Ectodermal cell (in vitro differentiated cells): ENCODE measurements around the gene TMPRSS2.

Experiments
- H3K27ac ChIP-seq: 2 replicates; pipeline ENCODE4 v1.7.0; 2013; ENCODE audit warnings: mild to moderate bottlenecking, low read depth, low read length; ENCODE audit not compliant: insufficient read depth, poor library complexity, severe bottlenecking
- H3K27me3 ChIP-seq: 2 replicates; pipeline ENCODE4 v1.7.0; 2013; ENCODE audit warnings: mild to moderate bottlenecking, low read length; ENCODE audit not compliant: insufficient read depth, control insufficient read depth, poor library complexity, severe bottlenecking
- H3K36me3 ChIP-seq: one replicate; pipeline ENCODE4 v1.7.0; 2013; ENCODE audit warnings: low read length; ENCODE audit not compliant: control insufficient read depth, insufficient read depth
- H3K4me1 ChIP-seq: one replicate; pipeline ENCODE4 v1.7.0; 2013; ENCODE audit warnings: low read length; ENCODE audit not compliant: control insufficient read depth, insufficient read depth
- H3K4me3 ChIP-seq: 2 replicates; pipeline ENCODE4 v1.7.0; 2013; ENCODE audit warnings: low read depth, low read length, control low read depth; ENCODE audit not compliant: insufficient read depth
- H3K9me3 ChIP-seq: 2 replicates; pipeline ENCODE4 v1.7.0; 2013; ENCODE audit warnings: mild to moderate bottlenecking, low read length, moderate library complexity; ENCODE audit not compliant: control insufficient read depth
- WGBS, 2 experiments: methylation state at CpG; one replicate each; pipeline ENCODE4 v1.1.7; 2013; ENCODE audit warnings: missing lambda C conversion rate in 2 of 2; 5-methylcytosine and 5-hydroxymethylcytosine counted together

TMPRSS2 gene

DNA sequence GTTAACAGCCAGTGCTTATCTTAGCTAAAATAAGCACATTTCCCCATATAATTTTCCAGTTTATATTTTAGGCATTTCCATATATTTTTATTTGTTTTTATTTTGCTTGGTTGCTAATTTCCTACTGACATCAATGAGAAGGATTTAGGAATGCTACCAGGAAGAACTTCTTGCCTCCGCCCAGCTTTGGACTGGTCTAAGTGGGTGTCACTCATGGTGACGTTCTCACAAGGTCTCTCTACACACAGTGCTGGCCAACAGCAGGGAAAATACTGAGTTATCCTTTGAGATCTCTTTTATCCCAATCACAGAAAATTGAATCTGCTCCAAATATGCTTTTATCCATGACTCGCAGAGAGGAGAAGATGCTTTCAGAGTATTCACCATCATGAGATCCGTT lies 68.7 kb downstream of the TMPRSS2 start:
- WGBS, 2 experiments = 82 to 85% methylated on average over 4 of the region's 4 CpGs
- Histone ChIP-seq H3K27me3 (no peaks in the 10 kb centered on the region), H3K27ac (no peak overlapping the region), H3K4me3 (no peak overlapping the region), H3K4me1 (no peaks in the 10 kb centered on the region), H3K9me3 (no peaks in the 10 kb centered on the region), H3K36me3 (no peaks in the 10 kb centered on the region)

DNA sequence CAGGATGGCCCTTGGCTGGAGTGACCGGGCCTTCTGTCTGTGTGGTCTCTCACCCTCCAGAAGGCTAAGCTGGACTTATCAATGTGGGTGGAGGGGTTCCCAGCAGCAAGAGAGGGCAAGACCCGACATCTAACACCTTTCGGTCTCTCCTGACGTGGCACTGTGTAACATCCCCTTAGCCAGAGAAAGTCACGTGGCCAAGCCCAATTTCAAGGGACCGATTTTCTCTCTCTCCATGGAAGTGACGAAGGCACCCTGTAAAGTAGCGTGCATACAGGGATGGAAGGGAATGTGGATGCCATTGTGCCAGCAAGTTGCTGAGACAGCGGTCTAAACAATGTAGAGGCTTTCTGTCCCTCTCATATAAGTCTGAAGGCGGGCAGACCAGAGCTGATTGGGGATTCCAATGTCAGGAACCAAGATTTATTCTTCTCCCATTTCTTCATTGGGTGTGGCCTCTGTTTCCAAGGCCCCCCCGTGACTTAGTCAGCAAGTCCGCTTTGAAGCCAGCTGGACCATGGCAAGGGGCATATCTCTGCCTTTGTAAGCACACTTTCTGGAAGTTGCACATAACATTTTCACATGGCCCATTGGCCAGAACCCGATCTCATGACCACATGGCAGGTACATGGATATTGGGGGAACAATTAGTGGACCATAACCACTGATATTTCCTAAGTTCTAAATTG lies 69.4 kb downstream of the TMPRSS2 start:
- no peaks in the 10 kb centered on the region for H3K27me3 ChIP-seq
- H3K9me3 ChIP-seq = no peaks in the 10 kb centered on the region
- no peaks in the 10 kb centered on the region for H3K36me3 ChIP-seq
- H3K4me3 ChIP-seq = no peak overlapping the region
- no peak overlapping the region for H3K27ac ChIP-seq
- no peaks in the 10 kb centered on the region for H3K4me1 ChIP-seq
- 95 to 96% methylated on average over 13 of the region's 13 CpGs for WGBS, 2 experiments

GRCh38 chr21:41437729-41438128 lies 70.2 kb downstream of the TMPRSS2 start:
- H3K36me3 ChIP-seq = no peaks in the 10 kb centered on the region
- no peak overlapping the region for H3K4me3 ChIP-seq
- no peaks in the 10 kb centered on the region for H3K9me3 ChIP-seq
- H3K4me1 ChIP-seq = no peaks in the 10 kb centered on the region
- H3K27ac ChIP-seq = no peak overlapping the region
- WGBS, 2 experiments = 72 to 81% methylated on average over 2 of the region's 2 CpGs
- no peaks in the 10 kb centered on the region for H3K27me3 ChIP-seq

DNA sequence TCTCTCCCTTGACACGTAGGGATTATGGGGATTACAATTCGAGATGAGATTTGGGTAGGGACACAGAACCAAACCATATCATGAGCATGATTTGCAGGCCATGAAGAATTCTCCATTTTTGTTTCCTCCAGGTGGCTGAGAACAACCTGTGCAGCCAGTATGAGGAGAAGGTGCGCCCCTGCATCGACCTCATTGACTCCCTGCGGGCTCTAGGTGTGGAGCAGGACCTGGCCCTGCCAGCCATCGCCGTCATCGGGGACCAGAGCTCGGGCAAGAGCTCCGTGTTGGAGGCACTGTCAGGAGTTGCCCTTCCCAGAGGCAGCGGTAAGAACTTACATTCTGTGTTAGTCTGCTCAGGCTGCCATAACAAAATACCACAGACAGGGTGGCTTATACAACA lies 72.3 kb downstream of the TMPRSS2 start:
- H3K27me3 ChIP-seq = no peaks in the 10 kb centered on the region
- H3K36me3 ChIP-seq = no peaks in the 10 kb centered on the region
- no peak overlapping the region for H3K27ac ChIP-seq
- H3K9me3 ChIP-seq = no peaks in the 10 kb centered on the region
- no peak overlapping the region for H3K4me3 ChIP-seq
- 91 to 92% methylated on average over 11 of the region's 11 CpGs for WGBS, 2 experiments
- no peaks in the 10 kb centered on the region for H3K4me1 ChIP-seq

DNA sequence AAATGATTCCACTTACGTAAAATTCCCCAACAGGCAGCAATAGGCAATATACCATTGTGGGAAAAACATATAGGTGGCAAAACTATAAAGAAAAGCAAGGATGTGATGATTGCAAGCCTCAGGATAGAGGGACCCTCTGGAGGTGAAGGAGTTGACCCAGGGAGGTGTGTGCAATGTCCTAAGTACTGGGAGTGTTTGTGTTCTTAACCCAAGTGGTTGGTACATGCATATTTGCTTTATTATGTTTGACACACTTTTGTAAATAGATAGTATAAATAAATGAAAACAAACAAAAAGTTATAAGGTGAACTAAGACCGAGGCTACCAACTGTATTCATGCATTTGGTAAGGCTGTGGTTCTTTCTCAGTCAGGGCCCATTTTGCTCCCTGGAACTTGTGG lies 74.4 kb downstream of the TMPRSS2 start:
- 80 to 97% methylated on average over 1 to 2 of the region's 2 CpGs for WGBS, 2 experiments
- no peak overlapping the region for H3K4me3 ChIP-seq
- peaks cover 3% of the 10 kb centered on the region for H3K27me3 ChIP-seq
- no peaks in the 10 kb centered on the region for H3K9me3 ChIP-seq
- H3K36me3 ChIP-seq = no peaks in the 10 kb centered on the region
- no peaks in the 10 kb centered on the region for H3K4me1 ChIP-seq
- H3K27ac ChIP-seq = no peak overlapping the region

GRCh38 chr21:41432562-41433460 lies 75.1 kb downstream of the TMPRSS2 start:
- no peaks in the 10 kb centered on the region for H3K4me1 ChIP-seq
- peaks cover 10% of the 10 kb centered on the region for H3K27me3 ChIP-seq
- H3K27ac ChIP-seq = no peak overlapping the region
- H3K4me3 ChIP-seq = no peak overlapping the region
- H3K9me3 ChIP-seq = no peaks in the 10 kb centered on the region
- H3K36me3 ChIP-seq = no peaks in the 10 kb centered on the region
- WGBS, 2 experiments = 75 to 78% methylated on average over 10 of the region's 10 CpGs

GRCh38 chr21:41431788-41432548 lies 76.0 kb downstream of the TMPRSS2 start:
- no peak overlapping the region for H3K4me3 ChIP-seq
- H3K27me3 ChIP-seq = peaks cover 19% of the 10 kb centered on the region
- 84% methylated on average over 16 of the region's 16 CpGs for WGBS, 2 experiments
- H3K9me3 ChIP-seq = no peaks in the 10 kb centered on the region
- H3K4me1 ChIP-seq = no peaks in the 10 kb centered on the region
- no peaks in the 10 kb centered on the region for H3K36me3 ChIP-seq
- H3K27ac ChIP-seq = no peak overlapping the region

GRCh38 chr21:41429925-41430491 lies 78.0 kb downstream of the TMPRSS2 start:
- no peaks in the 10 kb centered on the region for H3K36me3 ChIP-seq
- peaks cover 38% of the 10 kb centered on the region for H3K27me3 ChIP-seq
- H3K27ac ChIP-seq = no peak overlapping the region
- H3K9me3 ChIP-seq = no peaks in the 10 kb centered on the region
- H3K4me1 ChIP-seq = no peaks in the 10 kb centered on the region
- 88 to 96% methylated on average over 8 to 9 of the region's 9 CpGs for WGBS, 2 experiments
- no peak overlapping the region for H3K4me3 ChIP-seq

DNA sequence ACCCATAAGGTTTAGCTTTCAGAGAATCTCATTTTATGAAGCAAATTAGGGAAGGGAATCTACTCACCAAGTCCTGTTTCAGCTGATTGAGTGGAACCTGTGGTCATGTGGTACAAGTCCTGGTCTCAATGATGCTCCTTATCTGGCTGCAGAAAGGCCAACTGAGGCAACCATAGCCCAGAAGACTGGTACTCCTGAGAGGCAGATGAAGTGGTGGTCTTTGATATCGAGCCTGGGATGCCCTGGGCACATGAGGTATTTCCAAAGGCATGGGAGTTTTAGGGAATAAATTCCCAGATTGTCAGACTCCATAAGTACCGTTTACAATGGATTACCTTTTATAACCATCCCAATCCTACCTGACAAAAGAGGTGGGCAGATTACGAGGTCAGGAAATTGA lies 78.7 kb downstream of the TMPRSS2 start:
- no peak overlapping the region for H3K4me3 ChIP-seq
- H3K36me3 ChIP-seq = no peaks in the 10 kb centered on the region
- no peaks in the 10 kb centered on the region for H3K9me3 ChIP-seq
- no peak overlapping the region for H3K27ac ChIP-seq
- 94 to 96% methylated on average over 3 of the region's 3 CpGs for WGBS, 2 experiments
- peaks cover 45% of the 10 kb centered on the region for H3K27me3 ChIP-seq
- no peaks in the 10 kb centered on the region for H3K4me1 ChIP-seq

DNA sequence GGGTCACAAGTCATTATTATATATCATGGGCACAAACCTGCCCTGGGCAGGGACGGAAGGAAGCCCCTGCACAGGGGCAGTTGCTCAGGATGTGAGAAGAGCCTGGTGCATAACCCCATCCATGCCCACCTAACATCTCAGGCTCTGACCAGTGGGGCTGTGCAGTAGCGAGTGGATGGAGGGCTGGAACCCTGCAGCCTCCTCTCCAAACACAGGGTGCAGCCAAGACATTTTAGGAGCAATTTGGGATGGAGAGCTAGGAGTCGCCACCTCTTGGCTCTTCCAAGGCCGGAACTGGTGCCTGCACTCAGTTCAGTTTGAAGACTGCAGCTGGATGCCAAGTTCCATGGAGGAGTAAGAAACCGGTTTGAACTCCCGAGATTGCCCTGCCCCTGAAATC lies 79.1 kb downstream of the TMPRSS2 start:
- H3K27ac ChIP-seq = no peak overlapping the region
- no peak overlapping the region for H3K4me3 ChIP-seq
- no peaks in the 10 kb centered on the region for H3K9me3 ChIP-seq
- 89 to 93% methylated on average over 6 of the region's 6 CpGs for WGBS, 2 experiments
- no peaks in the 10 kb centered on the region for H3K36me3 ChIP-seq
- no peaks in the 10 kb centered on the region for H3K4me1 ChIP-seq
- peaks cover 47% of the 10 kb centered on the region for H3K27me3 ChIP-seq
